LNCAP (cell line): Measurements from ENCODE around the gene SPACA6.

Experiments used
- CTCF ChIP-seq: fragments of 450-650 bp; IDR thresholded peaks from 2 replicates; pipeline ENCODE4 v1.5.1; 2017; ENCODE audit warnings: mild to moderate bottlenecking

The SPACA6 gene

GRCh38 chr19:51733742-51734522 is 40.8 kb downstream of the SPACA6 start:
- TF ChIP-seq CTCF, result no peak

GRCh38 chr19:51735759-51736449 is 42.8 kb downstream of the SPACA6 start:
- no peak for TF ChIP-seq CTCF

GRCh38 chr19:51737389-51737788 is 44.3 kb downstream of the SPACA6 start:
- no peak for TF ChIP-seq CTCF

- no peak for TF ChIP-seq CTCF
Measured at GRCh38 chr19:51737924-51738323, 44.8 kb downstream of the SPACA6 start.

- no peak for TF ChIP-seq CTCF
Measured at GRCh38 chr19:51739466-51740213, 46.5 kb downstream of the SPACA6 start.

DNA sequence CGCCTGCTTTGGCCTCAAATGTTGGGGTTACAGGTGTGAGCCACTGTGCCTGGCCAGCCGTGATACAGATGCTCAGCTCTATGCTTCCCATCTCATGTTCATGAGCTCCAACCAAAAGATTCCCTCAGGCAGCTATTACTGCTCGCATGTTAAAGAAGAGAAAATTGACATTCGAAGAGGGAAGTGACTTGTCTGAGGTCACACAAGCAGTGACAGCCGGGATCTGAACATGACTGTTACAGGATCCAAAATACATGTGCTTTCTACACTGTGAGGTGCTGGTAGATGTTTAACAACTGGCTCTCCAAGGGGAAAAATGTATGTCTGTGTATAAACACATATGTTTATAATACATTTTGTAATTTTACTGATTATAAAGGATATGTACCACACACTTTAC is 47.2 kb downstream of the SPACA6 start:
- no peak for TF ChIP-seq CTCF

DNA sequence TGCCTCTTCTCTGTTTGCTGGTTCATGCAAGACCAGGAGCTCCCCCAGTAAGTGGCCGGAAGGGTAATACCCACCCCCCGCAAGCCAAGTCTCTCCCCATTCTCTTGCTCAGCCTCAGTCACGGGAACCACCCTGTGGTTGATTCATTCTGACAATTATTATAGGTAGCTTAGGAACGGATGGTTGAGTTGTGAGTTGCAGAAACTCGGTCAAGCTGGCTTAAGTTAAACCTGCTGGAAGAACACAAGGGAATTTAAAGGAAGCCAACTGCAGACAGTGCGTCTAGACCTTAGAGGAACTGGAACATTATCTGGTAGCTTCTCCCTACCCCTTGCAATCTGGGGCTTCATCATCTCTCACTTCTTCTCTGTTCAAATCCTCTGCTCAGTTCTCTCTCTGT is 49.7 kb downstream of the SPACA6 start:
- TF ChIP-seq CTCF, result no peak
